Measurements from ENCODE around the gene STRN4. TPM values are rescaled to one million over a fixed set of nuclear protein-coding genes. Genes with fewer than 3 reads are reported as not detected.

The STRN4 gene
- polyA plus RNA-seq, 1 of the 3 experiments (the other 2 are of a cell fraction) = 92.8 TPM

DNA sequence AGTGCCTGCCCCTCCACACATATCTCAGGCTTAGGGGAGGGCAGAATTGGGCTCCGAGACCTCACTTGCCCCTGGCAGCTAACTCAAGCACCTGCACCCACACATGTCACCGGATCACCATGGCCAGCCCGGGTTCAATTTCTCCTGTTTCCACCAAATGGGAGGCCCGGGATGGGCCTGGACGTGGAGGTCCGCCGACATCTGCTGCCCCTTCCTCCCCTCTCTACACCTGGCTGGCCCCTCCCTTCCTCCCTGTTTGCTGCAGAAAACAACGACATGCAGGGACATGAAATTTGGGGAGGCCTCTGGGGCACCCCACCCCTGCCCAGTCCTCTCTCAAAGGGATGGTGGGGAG is 30.7 kb downstream of the STRN4 start (continued):
- TF ChIP-seq, protein P1, sequence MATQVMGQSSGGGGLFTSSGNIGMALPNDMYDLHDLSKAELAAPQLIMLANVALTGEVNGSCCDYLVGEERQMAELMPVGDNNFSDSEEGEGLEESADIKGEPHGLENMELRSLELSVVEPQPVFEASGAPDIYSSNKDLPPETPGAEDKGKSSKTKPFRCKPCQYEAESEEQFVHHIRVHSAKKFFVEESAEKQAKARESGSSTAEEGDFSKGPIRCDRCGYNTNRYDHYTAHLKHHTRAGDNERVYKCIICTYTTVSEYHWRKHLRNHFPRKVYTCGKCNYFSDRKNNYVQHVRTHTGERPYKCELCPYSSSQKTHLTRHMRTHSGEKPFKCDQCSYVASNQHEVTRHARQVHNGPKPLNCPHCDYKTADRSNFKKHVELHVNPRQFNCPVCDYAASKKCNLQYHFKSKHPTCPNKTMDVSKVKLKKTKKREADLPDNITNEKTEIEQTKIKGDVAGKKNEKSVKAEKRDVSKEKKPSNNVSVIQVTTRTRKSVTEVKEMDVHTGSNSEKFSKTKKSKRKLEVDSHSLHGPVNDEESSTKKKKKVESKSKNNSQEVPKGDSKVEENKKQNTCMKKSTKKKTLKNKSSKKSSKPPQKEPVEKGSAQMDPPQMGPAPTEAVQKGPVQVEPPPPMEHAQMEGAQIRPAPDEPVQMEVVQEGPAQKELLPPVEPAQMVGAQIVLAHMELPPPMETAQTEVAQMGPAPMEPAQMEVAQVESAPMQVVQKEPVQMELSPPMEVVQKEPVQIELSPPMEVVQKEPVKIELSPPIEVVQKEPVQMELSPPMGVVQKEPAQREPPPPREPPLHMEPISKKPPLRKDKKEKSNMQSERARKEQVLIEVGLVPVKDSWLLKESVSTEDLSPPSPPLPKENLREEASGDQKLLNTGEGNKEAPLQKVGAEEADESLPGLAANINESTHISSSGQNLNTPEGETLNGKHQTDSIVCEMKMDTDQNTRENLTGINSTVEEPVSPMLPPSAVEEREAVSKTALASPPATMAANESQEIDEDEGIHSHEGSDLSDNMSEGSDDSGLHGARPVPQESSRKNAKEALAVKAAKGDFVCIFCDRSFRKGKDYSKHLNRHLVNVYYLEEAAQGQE (IDR thresholded peaks at IDR 0.05; ENCODE audit: low read depth, low read length) = no peak
- TF ChIP-seq FOXJ3 (CRISPR knock-in tag; IDR thresholded peaks at IDR 0.05) = no peak
- TF ChIP-seq, protein P2, sequence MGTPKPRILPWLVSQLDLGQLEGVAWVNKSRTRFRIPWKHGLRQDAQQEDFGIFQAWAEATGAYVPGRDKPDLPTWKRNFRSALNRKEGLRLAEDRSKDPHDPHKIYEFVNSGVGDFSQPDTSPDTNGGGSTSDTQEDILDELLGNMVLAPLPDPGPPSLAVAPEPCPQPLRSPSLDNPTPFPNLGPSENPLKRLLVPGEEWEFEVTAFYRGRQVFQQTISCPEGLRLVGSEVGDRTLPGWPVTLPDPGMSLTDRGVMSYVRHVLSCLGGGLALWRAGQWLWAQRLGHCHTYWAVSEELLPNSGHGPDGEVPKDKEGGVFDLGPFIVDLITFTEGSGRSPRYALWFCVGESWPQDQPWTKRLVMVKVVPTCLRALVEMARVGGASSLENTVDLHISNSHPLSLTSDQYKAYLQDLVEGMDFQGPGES (IDR thresholded peaks at IDR 0.05; ENCODE audit: low read depth, low read length) = no peak
- TF ChIP-seq FOXM1 (IDR thresholded peaks at IDR 0.05; ENCODE audit: low read depth) = no peak

DNA sequence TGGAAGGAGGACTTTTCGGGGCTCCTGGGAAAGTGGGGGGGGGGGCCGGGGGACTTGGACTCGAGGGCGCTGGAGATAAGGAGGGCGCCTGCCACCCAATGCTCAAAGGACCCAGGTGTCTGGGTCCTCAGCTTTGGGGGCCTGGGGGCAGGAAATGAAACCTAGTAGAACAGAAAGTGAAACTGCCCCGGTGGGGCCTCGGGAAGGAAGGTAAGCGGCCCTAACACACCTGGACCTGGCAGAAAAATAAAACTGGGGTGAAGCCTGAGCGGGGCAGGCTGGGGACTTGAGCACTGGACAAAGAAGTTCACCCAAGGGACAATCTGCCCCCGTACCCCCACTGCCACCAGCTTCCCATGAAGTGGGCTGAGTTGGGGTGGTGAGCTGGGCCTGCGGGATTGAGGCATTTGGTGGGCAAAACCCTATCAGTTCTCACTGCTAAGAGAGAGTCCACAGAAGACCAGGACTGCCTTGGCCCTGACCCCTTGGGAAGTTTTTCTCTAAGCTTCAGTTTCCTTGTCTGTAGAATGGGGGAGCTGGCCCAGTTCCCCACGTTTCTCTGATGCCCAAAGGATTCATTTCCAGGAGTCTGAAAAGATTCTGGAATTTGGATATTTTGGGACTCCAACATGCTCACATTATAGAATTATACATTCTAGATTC is 31.7 kb downstream of the STRN4 start:
- POLR2A ChIA-PET = interaction anchor here (0.6 to 1.2 kb wide), 5 partner anchors 10 to 1998 kb away, joined by 3 to 6 read pairs (median 3); partner anchors contain the start of gene CALM3
- Histone ChIP-seq H3K9me3 (no peaks in the 10 kb centered on the region), H3K27ac (ENCODE audit: low read depth in 2 of 2, low read length in 1 of 2) (peak overlapping the region; percentile 79 to 91), H3F3A (replicated peaks; ENCODE audit: insufficient read depth) (peaks cover 22% of the 10 kb centered on the region), H3K79me2 (ENCODE audit: insufficient read depth) (peaks cover 50% of the 10 kb centered on the region), H3K9ac (peak overlapping the region; percentile 78), H3K9me2 (no peaks in the 10 kb centered on the region), H4K20me1 (ENCODE audit: insufficient read depth) (no peaks in the 10 kb centered on the region), H3K4me2 (peak overlapping the region; percentile 91), H3K27me3 (ENCODE audit: insufficient read depth) (no peaks in the 10 kb centered on the region), H3K4me1 (ENCODE audit: control insufficient read depth in 1 of 2, insufficient read depth in 2 of 2, low read depth in 1 of 2, low read length in 1 of 2) (peaks cover 0 to 19% of the 10 kb centered on the region in 2 experiments; a peak in 2 of 4 replicates), H3K4me3 (ENCODE audit: low read depth in 2 of 2, low read length in 1 of 2) (peak overlapping the region; percentile 85 to 88), H3K36me3 (replicated peaks in 1 of 2; ENCODE audit: control insufficient read depth in 1 of 2, insufficient read depth in 2 of 2, low read length in 1 of 2) (peaks cover 3 to 9% of the 10 kb centered on the region in 2 experiments), H2AFZ (ENCODE audit: low read depth) (no peak overlapping the region)
- CTCF ChIA-PET = interaction anchor here (0.6 to 8.4 kb wide), 13 partner anchors 11 to 322 kb away, joined by 3 to 58 read pairs (median 4); partner anchors contain the start of gene DACT3
- no peak for DNase-seq
- no peak for TF ChIP-seq RCOR1 (IDR thresholded peaks at IDR 0.05; ENCODE audit: low read length)
- no peak for TF ChIP-seq FOXM1 (IDR thresholded peaks at IDR 0.05; ENCODE audit: low read depth)
- no peak for TF ChIP-seq RAD21 (IDR thresholded peaks at IDR 0.05; ENCODE audit: low read length)
- TF ChIP-seq NRF1 (IDR thresholded peaks at IDR 0.05; ENCODE audit: low read depth, low read length) = no peak
- no peak for TF ChIP-seq TEAD4 (IDR thresholded peaks at IDR 0.05; ENCODE audit: borderline replicate concordance, insufficient read depth)
- no peak for TF ChIP-seq RXRA (IDR thresholded peaks at IDR 0.05; ENCODE audit: borderline replicate concordance, low read depth)
- no peak for TF ChIP-seq TAF1 (IDR thresholded peaks at IDR 0.05; ENCODE audit: borderline replicate concordance, low read depth, low read length)
- TF ChIP-seq, protein P1 (IDR thresholded peaks at IDR 0.05; ENCODE audit: low read depth, low read length) = no peak
- TF ChIP-seq TCF12 (IDR thresholded peaks at IDR 0.05) = no peak
- WGBS (ENCODE audit: low lambda C conversion rate) = 6% methylated on average over 11 of the region's 12 CpGs
